GM10248 (cell line): Measurements from ENCODE around the gene PPDPF.

Source experiments
- CTCF ChIA-PET: fragments of 300-600 bp; sonication (Branson Sonifier 250); formaldehyde crosslinking; extraction: SDS; loops from one replicate; lab custom pipeline; 2021; ENCODE audit warnings: antibody characterized with exemption; lab: Yijun Ruan, JAX
- POLR2A ChIA-PET: fragments of 350-650 bp; sonication (Branson Sonifier 250); formaldehyde crosslinking; extraction: SDS; loops from one replicate; lab custom pipeline; 2020; ENCODE audit warnings: antibody characterized with exemption; lab: Yijun Ruan, JAX
- DNase-seq: peaks from one replicate; pipeline ENCODE4 v3.0.0; 2012; ENCODE audit errors: extremely low spot score
- CTCF ChIP-seq: IDR thresholded peaks from 2 replicates; pipeline ENCODE4 v1.5.1; 2012; ENCODE audit warnings: mild to moderate bottlenecking, low read depth; ENCODE audit errors: extremely low read depth, missing control alignments, control extremely low read depth

Gene PPDPF

GRCh38 chr20:63499338-63499969 is 21.1 kb upstream of the PPDPF start:
- ChIA-PET POLR2A (no interaction called here), CTCF (no interaction called here)
- no peak for TF ChIP-seq CTCF
- DNase-seq: no peak

GRCh38 chr20:63500151-63500901 is 20.2 kb upstream of the PPDPF start:
- ChIA-PET POLR2A (no interaction called here), CTCF (no interaction called here)
- no peak for DNase-seq
- no peak for TF ChIP-seq CTCF

GRCh38 chr20:63500902-63501817 is 19.4 kb upstream of the PPDPF start:
- POLR2A ChIA-PET: no interaction called here

GRCh38 chr20:63501818-63502670 is 18.5 kb upstream of the PPDPF start:
- no peak for DNase-seq
- no peak for TF ChIP-seq CTCF
- CTCF ChIA-PET: interaction anchor here (1.9 kb wide), 1 partner anchor 8 kb away, joined by 5 read pairs; no protein-coding TSS in a partner anchor

More at GRCh38 chr20:63500902-63501817, 19.4 kb upstream of the PPDPF start:
- no peak for DNase-seq
- CTCF ChIA-PET: no interaction called here
- no peak for TF ChIP-seq CTCF

GRCh38 chr20:63502671-63503172 is 17.8 kb upstream of the PPDPF start:
- POLR2A ChIA-PET: no interaction called here
- DNase-seq: no peak
- no peak for TF ChIP-seq CTCF
- CTCF ChIA-PET: interaction anchor here (1.9 kb wide), 1 partner anchor 9 kb away, joined by 5 read pairs; no protein-coding TSS in a partner anchor

More at GRCh38 chr20:63501818-63502670, 18.5 kb upstream of the PPDPF start:
- POLR2A ChIA-PET: interaction anchor here (0.7 kb wide), 1 partner anchor 42 kb away, joined by 4 read pairs; no protein-coding TSS in a partner anchor
